Heart left ventricle (tissue), 13 donors: ENCODE measurements around the gene ZCCHC18.

Experiments used
- POLR2A ChIP-seq, 2 donors: fragments of 450-650 bp; IDR thresholded peaks; one replicate each; pipeline ENCODE4 v1.6.1; 2017; ENCODE audit warnings: antibody characterized with exemption in 2 of 2, mild to moderate bottlenecking in 2 of 2, moderate library complexity in 2 of 2
- TF ChIP-seq, protein P1 (sequence below), 12 donors: fragments of 200-600 bp; sonication (generic) in 4 of 12; IDR thresholded peaks; one replicate each; pipeline versions ENCODE4 v1.5.0 to v1.8.0; 2018 to 2022; ENCODE audit warnings: antibody characterized with exemption in 12 of 12, mild to moderate bottlenecking in 5 of 12
- donor health status: ischemic (EF 13 %, LVEDD 7.1; RV severe dilation, severe dysfunction).
- donor health status: DM: no; HTN: yes; CAD: no.
- donor health status: DM: no; HTN: no; CAD: no.
- donor health status: ischemic (EF 25% LVEDD 6.9; RV normal size, moderate dysfunction).
- donor health status: ischemic (EF 25% LVEDD 5.7; RV mildly dilated, moderate dysfunction).
- donor health status: ischemic (EF 35%, LVEDD 5.7; RV mildly dilated, moderate dysfunction).
- donor health status: nonischemic (EF 11% LVEDD 7.7; RV severe dilation, severe dysfunction).
- donor health status: DM: yes; HTN: yes; CAD: no.
- donor health status: PGD.
- donor health status: ischemic (EF 29% LVEDD 5.4; RV normal size, mild dysfunction).
- donor health status: nonischemic (EF 23%, LVEDD 6.1; RV moderate dilation, normal function).

DNA sequence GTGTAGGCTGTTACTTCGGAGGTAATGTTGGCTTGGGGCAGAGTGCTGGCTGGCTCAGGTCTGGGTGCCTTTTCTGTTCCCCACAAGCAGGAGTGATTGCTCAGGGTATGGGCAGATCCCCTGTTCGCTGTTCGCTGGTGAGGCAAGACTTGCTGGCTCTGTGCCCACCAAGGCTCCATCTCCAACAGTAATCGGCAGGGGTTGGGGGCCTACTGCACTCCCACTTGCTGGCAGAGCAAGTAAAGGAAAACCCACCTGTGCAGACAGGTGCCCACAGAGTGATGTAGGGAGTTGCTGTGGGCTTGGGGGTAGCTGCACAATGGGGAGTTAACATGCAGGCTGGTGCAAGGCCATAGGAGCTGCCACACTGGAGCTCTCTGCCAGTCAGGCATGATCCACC is 28.3 kb upstream of the ZCCHC18 start:
- TF ChIP-seq, protein P1, sequence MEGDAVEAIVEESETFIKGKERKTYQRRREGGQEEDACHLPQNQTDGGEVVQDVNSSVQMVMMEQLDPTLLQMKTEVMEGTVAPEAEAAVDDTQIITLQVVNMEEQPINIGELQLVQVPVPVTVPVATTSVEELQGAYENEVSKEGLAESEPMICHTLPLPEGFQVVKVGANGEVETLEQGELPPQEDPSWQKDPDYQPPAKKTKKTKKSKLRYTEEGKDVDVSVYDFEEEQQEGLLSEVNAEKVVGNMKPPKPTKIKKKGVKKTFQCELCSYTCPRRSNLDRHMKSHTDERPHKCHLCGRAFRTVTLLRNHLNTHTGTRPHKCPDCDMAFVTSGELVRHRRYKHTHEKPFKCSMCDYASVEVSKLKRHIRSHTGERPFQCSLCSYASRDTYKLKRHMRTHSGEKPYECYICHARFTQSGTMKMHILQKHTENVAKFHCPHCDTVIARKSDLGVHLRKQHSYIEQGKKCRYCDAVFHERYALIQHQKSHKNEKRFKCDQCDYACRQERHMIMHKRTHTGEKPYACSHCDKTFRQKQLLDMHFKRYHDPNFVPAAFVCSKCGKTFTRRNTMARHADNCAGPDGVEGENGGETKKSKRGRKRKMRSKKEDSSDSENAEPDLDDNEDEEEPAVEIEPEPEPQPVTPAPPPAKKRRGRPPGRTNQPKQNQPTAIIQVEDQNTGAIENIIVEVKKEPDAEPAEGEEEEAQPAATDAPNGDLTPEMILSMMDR (IDR thresholded peaks at IDR 0.05): no peak
- no peak for TF ChIP-seq POLR2A (IDR thresholded peaks at IDR 0.05)
